Fibroblast of mammary gland (primary cell): ENCODE results near the gene TMEM182.
A peak's percentile ranks its signal among the peaks of the same experiment; 100 is the strongest.

Source experiments
- DNase-seq: peaks from one replicate; pipeline ENCODE4 v3.0.0-alpha.2; 2010; ENCODE audit warnings: low read depth
- H3K4me3 ChIP-seq: 2 replicates; pipeline ENCODE4 v1.5.1; 2011; ENCODE audit warnings: low read depth, mild to moderate bottlenecking, low read length, moderate library complexity; ENCODE audit not compliant: control insufficient read depth
- CTCF ChIP-seq: conservative IDR thresholded peaks from 2 replicates; pipeline ENCODE4 v1.5.1; 2011; ENCODE audit warnings: low read depth, low read length, inconsistent platforms; ENCODE audit not compliant: control insufficient read depth, insufficient read depth

Gene TMEM182

DNA sequence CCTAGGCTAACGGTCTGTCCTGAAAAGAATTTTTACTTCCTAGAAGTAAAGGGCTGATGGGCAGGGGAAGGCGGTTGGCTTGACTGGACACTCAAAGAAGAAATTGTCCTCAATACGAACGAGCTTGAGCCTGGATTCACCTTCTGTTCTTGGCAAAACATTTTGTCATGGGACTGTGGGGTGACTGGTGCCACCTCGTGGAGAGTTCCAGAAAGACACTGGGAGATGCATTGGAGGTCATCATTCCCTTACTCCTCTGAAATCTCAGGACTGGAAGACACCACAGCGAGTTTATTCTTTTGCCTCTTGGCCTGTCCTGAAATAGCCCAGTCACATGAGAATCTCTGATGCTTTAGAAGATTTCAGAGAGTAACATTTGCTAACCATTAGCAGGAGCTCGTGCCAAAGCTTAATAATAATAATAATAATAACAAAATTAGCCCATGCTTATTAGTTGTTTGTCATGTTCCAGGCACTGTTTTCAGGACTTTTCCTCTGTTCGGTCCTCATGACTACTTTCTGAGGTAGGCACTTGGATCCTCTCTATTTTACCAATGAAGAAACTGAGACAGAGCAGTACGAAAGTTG, 44.5 kb downstream of the TMEM182 start:
- TF ChIP-seq CTCF, result peak; percentile 93
- no peak overlapping the region for H3K4me3 ChIP-seq
- peak; percentile 75 for DNase-seq

DNA sequence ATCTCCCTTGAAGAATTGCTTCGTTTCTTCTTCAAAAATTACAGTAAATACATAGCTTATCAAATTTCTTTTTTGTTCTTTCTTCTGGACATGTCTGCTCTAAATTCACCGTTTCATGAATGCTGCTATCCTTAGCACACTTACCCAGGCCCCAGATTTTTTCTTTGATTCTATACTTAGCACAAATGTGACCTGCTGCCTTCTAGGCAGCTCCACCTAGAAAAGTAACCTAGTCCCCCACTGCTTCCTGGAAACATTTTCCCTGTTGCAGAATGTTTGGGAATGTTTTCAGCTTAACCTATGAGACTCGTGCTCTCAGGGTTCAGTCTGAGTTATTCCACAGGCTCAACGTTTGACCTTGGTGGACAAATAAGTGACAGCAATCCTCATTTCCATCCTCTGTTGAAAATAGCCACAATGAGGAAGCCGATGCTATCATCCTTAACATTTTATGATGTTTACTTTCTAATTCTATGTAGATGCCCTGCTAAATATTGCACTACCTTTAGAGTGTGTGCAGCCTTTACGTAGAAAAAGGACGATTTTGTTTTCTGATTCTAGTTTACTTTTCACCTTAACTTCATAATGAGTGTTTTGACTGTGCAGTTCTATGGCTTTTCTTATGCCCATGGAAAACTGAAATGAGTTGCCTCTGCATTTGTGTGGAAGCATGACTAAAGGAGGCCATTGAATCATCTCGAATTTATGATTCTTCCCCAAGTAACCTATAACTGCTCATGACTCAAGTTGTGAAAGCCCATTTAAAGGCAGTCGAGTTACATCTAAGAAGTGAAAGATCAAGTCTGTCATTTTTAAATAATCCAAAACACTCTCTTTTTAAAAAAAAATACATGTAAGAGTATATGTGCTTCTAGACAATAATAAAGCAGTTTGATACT, 47.7 kb downstream of the TMEM182 start:
- DNase-seq, result peak; percentile 4
- no peak overlapping the region for H3K4me3 ChIP-seq
- no peak for TF ChIP-seq CTCF

DNA sequence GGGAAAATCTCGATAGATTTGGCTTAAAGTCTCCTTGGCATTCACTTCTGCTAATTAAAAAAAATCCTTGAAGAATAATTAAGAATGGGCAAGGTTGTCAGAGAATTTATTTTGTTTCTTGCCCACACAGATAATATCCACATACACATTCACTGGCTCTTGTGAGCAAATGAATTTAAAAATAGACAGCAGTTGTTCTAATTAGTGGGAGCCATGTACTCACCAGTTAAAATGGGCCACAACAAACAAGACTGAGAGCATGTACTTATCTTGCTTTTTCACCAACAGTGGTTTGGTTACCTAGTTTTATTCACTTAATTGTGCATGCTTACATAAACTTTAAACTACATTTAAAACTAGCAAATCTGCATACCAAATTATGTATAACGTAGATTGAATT, 53.5 kb downstream of the TMEM182 start:
- no peak overlapping the region for H3K4me3 ChIP-seq
- TF ChIP-seq CTCF, result no peak
- no peak for DNase-seq

- DNase-seq, result peak; percentile 42
- TF ChIP-seq CTCF, result no peak
- H3K4me3 ChIP-seq, result no peak overlapping the region
These were observed 65.1 kb downstream of the TMEM182 start for GRCh38 chr2:102826904-102827303.

GRCh38 chr2:102832789-102833188, 71.0 kb downstream of the TMEM182 start:
- DNase-seq, result no peak
- TF ChIP-seq CTCF, result no peak
- H3K4me3 ChIP-seq, result no peak overlapping the region

GRCh38 chr2:102834523-102835273, 72.9 kb downstream of the TMEM182 start:
- no peak for TF ChIP-seq CTCF

More at GRCh38 chr2:102834523-102835273, 72.9 kb downstream of the TMEM182 start:
- H3K4me3 ChIP-seq, result no peak overlapping the region
- DNase-seq, result no peak
